IMR-90 (cell line): ENCODE data around the gene SRRM3. TPM values are rescaled to one million over a fixed set of nuclear protein-coding genes. Genes with fewer than 3 reads are reported as not detected.

ENCODE experiments used
- ATAC-seq: fragments of 200-7000 bp; cut with Tn5 transposase; 2 replicates; pipeline ENCODE4 v1.9.1; 2020; ENCODE audit warnings: low read depth, mild to moderate bottlenecking, moderate library complexity
- BruUV-seq: library from RNA; stranded (reverse); fragments of 400-500 nt; replicated peaks from 2 replicates; lab custom pipeline; 2021; lab: Mats Ljungman, UMichigan
- CTCF ChIA-PET: fragments of 300-600 bp; formaldehyde crosslinking; extraction: SDS; loops from one replicate; lab custom pipeline; 2021; ENCODE audit warnings: antibody characterized with exemption; lab: Yijun Ruan, JAX
- POLR2A ChIA-PET: fragments of 300-600 bp; sonication (Branson Sonifier 250); formaldehyde crosslinking; loops from one replicate; lab custom pipeline; 2022; ENCODE audit warnings: antibody characterized with exemption; ENCODE audit not compliant: unreplicated experiment; lab: Charles Lee
- DNase-seq: peaks from one replicate; pipeline ENCODE4 v3.0.0; 2013
- H2AFZ ChIP-seq: replicated peaks from 2 replicates; pipeline ENCODE3; 2013; ENCODE audit warnings: low read length, mild to moderate bottlenecking; ENCODE audit not compliant: poor library complexity
- H2AK5ac ChIP-seq: 2 replicates; pipeline ENCODE4 v1.6.1; 2013; ENCODE audit warnings: low read depth, low read length, inconsistent platforms
- H2AK9ac ChIP-seq: replicated peaks from 2 replicates; pipeline ENCODE3; 2013; ENCODE audit warnings: mild to moderate bottlenecking, low read depth, low read length, moderate library complexity; ENCODE audit not compliant: poor library complexity
- H2BK120ac ChIP-seq: 2 replicates; pipeline ENCODE4 v1.6.1; 2013; ENCODE audit warnings: low read depth, low read length, inconsistent platforms
- H2BK15ac ChIP-seq: 3 replicates; pipeline ENCODE4 v1.6.1; 2013; ENCODE audit warnings: low read depth, low read length, inconsistent platforms
- H2BK20ac ChIP-seq: 2 replicates; pipeline ENCODE4 v1.6.1; 2013; ENCODE audit warnings: low read depth, mild to moderate bottlenecking, inconsistent platforms, low read length, moderate library complexity
- H2BK5ac ChIP-seq: 2 replicates; pipeline ENCODE4 v1.6.1; 2013; ENCODE audit warnings: mild to moderate bottlenecking, low read depth, low read length, inconsistent platforms; ENCODE audit not compliant: poor library complexity, severe bottlenecking
- H3K14ac ChIP-seq: replicated peaks from 2 replicates; pipeline ENCODE4 v1.6.1; 2013; ENCODE audit warnings: low read depth, low read length, inconsistent platforms
- H3K18ac ChIP-seq: 2 replicates; pipeline ENCODE4 v1.6.1; 2013; ENCODE audit warnings: low read depth, low read length, control low read depth
- H3K23ac ChIP-seq: 2 replicates; pipeline ENCODE4 v1.6.1; 2013; ENCODE audit warnings: low read depth, low read length, inconsistent platforms
- H3K27ac ChIP-seq: 2 replicates; pipeline ENCODE4 v1.5.1; 2013; ENCODE audit warnings: mild to moderate bottlenecking, control low read depth, low read length; ENCODE audit not compliant: insufficient read depth
- H3K27me3 ChIP-seq: 2 replicates; pipeline ENCODE4 v1.6.1; 2013; ENCODE audit warnings: low read length; ENCODE audit not compliant: control insufficient read depth, insufficient read depth
- H3K36me3 ChIP-seq: 2 replicates; pipeline ENCODE4 v1.6.1; 2013; ENCODE audit warnings: low read length, mixed read lengths; ENCODE audit not compliant: control insufficient read depth, insufficient read depth
- H3K4ac ChIP-seq: 2 replicates; pipeline ENCODE4 v1.6.1; 2013; ENCODE audit warnings: low read depth, low read length, inconsistent platforms
- H3K4me1 ChIP-seq: 2 replicates; pipeline ENCODE4 v1.6.1; 2013; ENCODE audit warnings: low read length, mixed read lengths; ENCODE audit not compliant: control insufficient read depth, insufficient read depth
- H3K4me2 ChIP-seq: 2 replicates; pipeline ENCODE4 v1.6.1; 2013; ENCODE audit warnings: low read depth, mild to moderate bottlenecking, control low read depth, low read length, moderate library complexity
- H3K4me3 ChIP-seq: 2 replicates; pipeline ENCODE4 v1.5.1; 2013; ENCODE audit warnings: low read depth, mild to moderate bottlenecking, control low read depth, low read length, moderate library complexity; ENCODE audit not compliant: insufficient read depth
- H3K56ac ChIP-seq: 2 replicates; pipeline ENCODE4 v1.6.1; 2013; ENCODE audit warnings: low read length, inconsistent platforms; ENCODE audit not compliant: insufficient read depth; ENCODE audit errors: extremely low read depth
- H3K79me1 ChIP-seq, 2 experiments: 2 replicates each; pipeline ENCODE4 v1.6.1; 2013; ENCODE audit warnings: low read length in 2 of 2, inconsistent platforms in 1 of 2, low read depth in 1 of 2
- H3K9ac ChIP-seq: 2 replicates; pipeline ENCODE4 v1.6.1; 2013; ENCODE audit warnings: low read depth, low read length, control low read depth
- H3K9me1 ChIP-seq: 2 replicates; pipeline ENCODE4 v1.6.1; 2013; ENCODE audit warnings: low read length, inconsistent platforms; ENCODE audit not compliant: insufficient read depth
- H3K9me3 ChIP-seq: 2 replicates; pipeline ENCODE4 v1.6.1; 2013; ENCODE audit warnings: low read length; ENCODE audit not compliant: control insufficient read depth, insufficient read depth
- H4K20me1 ChIP-seq: 2 replicates; pipeline ENCODE4 v1.6.1; 2013; ENCODE audit warnings: low read length, inconsistent platforms; ENCODE audit not compliant: insufficient read depth
- H4K5ac ChIP-seq: 2 replicates; pipeline ENCODE4 v1.6.1; 2013; ENCODE audit warnings: mild to moderate bottlenecking, low read depth, low read length, control low read depth
- H4K8ac ChIP-seq, 2 experiments: 2 replicates each; pipeline ENCODE4 v1.6.1; 2013; ENCODE audit warnings: low read depth in 2 of 2, low read length in 2 of 2, control low read depth in 1 of 2, inconsistent platforms in 1 of 2
- H4K91ac ChIP-seq: 2 replicates; pipeline ENCODE4 v1.6.1; 2013; ENCODE audit warnings: low read depth, low read length, inconsistent platforms; ENCODE audit not compliant: insufficient read depth
- BHLHE40 ChIP-seq: fragments of 150-350 bp; IDR thresholded peaks from 2 replicates; pipeline ENCODE4 v1.6.1; 2016; ENCODE audit warnings: mild to moderate bottlenecking, low read depth, low read length
- CEBPB ChIP-seq: IDR thresholded peaks from 2 replicates; pipeline ENCODE4 v1.6.1; 2012; ENCODE audit warnings: low read depth, low read length, improper control_type of control experiment
- CHD1 ChIP-seq: IDR thresholded peaks from 2 replicates; pipeline ENCODE4 v1.6.1; 2012; ENCODE audit warnings: low read depth, low read length, improper control_type of control experiment
- CTCF ChIP-seq: conservative IDR thresholded peaks from 2 replicates; pipeline ENCODE4 v1.5.1; 2012; ENCODE audit warnings: mild to moderate bottlenecking, low read depth, low read length, improper control_type of control experiment
- ELK1 ChIP-seq: fragments of 150-350 bp; IDR thresholded peaks from 2 replicates; pipeline ENCODE4 v1.6.1; 2016; ENCODE audit warnings: low read depth, mild to moderate bottlenecking, low read length, moderate library complexity, borderline replicate concordance
- FOS ChIP-seq: fragments of 150-350 bp; IDR thresholded peaks from 2 replicates; pipeline ENCODE4 v1.6.1; 2016; ENCODE audit warnings: low read depth, low read length
- MAFK ChIP-seq: IDR thresholded peaks from 2 replicates; pipeline ENCODE4 v1.6.1; 2012; ENCODE audit warnings: low read depth, low read length, improper control_type of control experiment
- MAZ ChIP-seq: IDR thresholded peaks from 2 replicates; pipeline ENCODE4 v1.6.1; 2012; ENCODE audit warnings: low read depth, mild to moderate bottlenecking, low read length, improper control_type of control experiment, moderate library complexity, borderline replicate concordance
- MXI1 ChIP-seq: IDR thresholded peaks from 2 replicates; pipeline ENCODE4 v1.6.1; 2012; ENCODE audit warnings: low read depth, mild to moderate bottlenecking, low read length, moderate library complexity, borderline replicate concordance
- NFE2L2 ChIP-seq: fragments of 150-350 bp; IDR thresholded peaks from 2 replicates; pipeline ENCODE4 v1.6.1; 2016; ENCODE audit warnings: low read depth, mild to moderate bottlenecking, low read length
- POLR2A ChIP-seq: IDR thresholded peaks from 2 replicates; pipeline ENCODE4 v1.6.1; 2012; ENCODE audit warnings: mild to moderate bottlenecking, low read depth, low read length
- RAD21 ChIP-seq: IDR thresholded peaks from 2 replicates; pipeline ENCODE4 v1.6.1; 2012; ENCODE audit warnings: low read length, improper control_type of control experiment
- RCOR1 ChIP-seq: IDR thresholded peaks from 2 replicates; pipeline ENCODE4 v1.6.1; 2012; ENCODE audit warnings: mild to moderate bottlenecking, low read length, improper control_type of control experiment; ENCODE audit not compliant: insufficient replicate concordance
- RFX5 ChIP-seq: IDR thresholded peaks from 2 replicates; pipeline ENCODE4 v1.8.0; 2012; ENCODE audit warnings: low read depth, mild to moderate bottlenecking, low read length, moderate library complexity
- SMC3 ChIP-seq: fragments of 150-350 bp; IDR thresholded peaks from 2 replicates; pipeline ENCODE4 v1.6.1; 2016; ENCODE audit warnings: low read depth, mild to moderate bottlenecking, antibody characterized with exemption, low read length, moderate library complexity
- USF2 ChIP-seq: fragments of 150-350 bp; IDR thresholded peaks from 2 replicates; pipeline ENCODE4 v1.6.1; 2017; ENCODE audit warnings: mild to moderate bottlenecking, antibody characterized with exemption, low read length, low read depth
- WGBS, 2 experiments: methylation state at CpG; one replicate each; pipeline versions ENCODE4 v1.1.5 to v1.1.7; 2013; ENCODE audit warnings: missing lambda C conversion rate in 2 of 2; ENCODE audit not compliant: insufficient read length in 1 of 2; ENCODE audit errors: extremely low coverage in 2 of 2; 5-methylcytosine and 5-hydroxymethylcytosine counted together
- dilution Hi-C: fragments of 300-500 bp; cut with HindIII; formaldehyde crosslinking; loops from one replicate; pipeline ENCODE4 v1.14.3; 2018; ENCODE audit warnings: low sequenced_read_pairs; ENCODE audit not compliant: unreplicated experiment
- in situ Hi-C: fragments of 300-500 bp; cut with MboI; formaldehyde crosslinking; loops from 3 replicates; pipeline ENCODE4 v1.14.3; 2019; ENCODE audit warnings: low sequenced_read_pairs, inconsistent platforms, mixed read lengths
- intact Hi-C: fragments of 100-400 bp; cut with micrococcal nuclease; formaldehyde crosslinking; loops from 2 replicates; pipeline ENCODE4 v1.10.0; 2022
- polyA plus RNA-seq, 3 experiments: library from polyadenylated mRNA; depleted of rRNA; stranded (reverse); fragments of >200 nt; gene quantifications; 2 replicates each; pipeline ENCODE4 v1.2.3, GENCODE V29; 2012; ENCODE audit warnings: low replicate concordance in 1 of 3
- total RNA-seq: library from RNA; depleted of rRNA; stranded (reverse); fragments of >200 nt; gene quantifications from 2 replicates; pipeline ENCODE4 v1.2.3, GENCODE V29; 2012

The SRRM3 gene
- total and polyA plus RNA-seq, 2 of the 4 experiments (the other 2 are of a cell fraction): 0.18 to 2.5 TPM

- Histone ChIP-seq H3K36me3 (no peaks in the 10 kb centered on the region), H3K14ac (no peak overlapping the region), H3K4ac (no peak overlapping the region), H2AFZ (no peak overlapping the region), H4K91ac (no peak overlapping the region), H3K79me1 (no peaks in the 10 kb centered on the region), H3K27me3 (peaks cover 68% of the 10 kb centered on the region), H2BK120ac (no peak overlapping the region), H3K4me3 (no peak overlapping the region), H4K8ac (no peak overlapping the region), H3K9ac (no peak overlapping the region), H4K5ac (no peak overlapping the region), H2BK20ac (no peak overlapping the region), H4K20me1 (no peaks in the 10 kb centered on the region; the same call in 1 of the 2 replicates), H2BK15ac (no peak overlapping the region), H3K18ac (no peak overlapping the region), H2BK5ac (no peak overlapping the region), H2AK5ac (no peak overlapping the region), H3K23ac (no peak overlapping the region), H3K4me2 (no peak overlapping the region), H3K9me1 (no peaks in the 10 kb centered on the region), H3K56ac (no peak overlapping the region), H3K9me3 (no peaks in the 10 kb centered on the region), H3K27ac (no peak overlapping the region), H2AK9ac (no peak overlapping the region), H3K4me1 (no peaks in the 10 kb centered on the region)
- 0% methylated on average over 2 of the region's 5 CpGs; no CpG with 5 or more reads in 1 of the 2 experiments for WGBS, 2 experiments
- ATAC-seq (no peak; the same call in 1 of the 2 replicates), DNase-seq (no peak)
- CTCF ChIA-PET: interaction anchor here (0.6 to 1.6 kb wide), 3 partner anchors 8 to 44 kb away, joined by 3 to 7 read pairs (median 5); no protein-coding TSS in a partner anchor
- POLR2A ChIA-PET: interaction anchor here (0.5 kb wide), 1 partner anchor 10 kb away, joined by 4 read pairs; no protein-coding TSS in a partner anchor
- in situ Hi-C loops (no loop called here), dilution Hi-C loops (no loop called here), intact Hi-C loops (loop anchor here (2.0 kb wide), 1 partner anchor 53 kb away; no protein-coding TSS in a partner anchor)
- BruUV-seq: no TSS peak
- no peak for TF ChIP-seq RFX5
- TF ChIP-seq NFE2L2: no peak
- TF ChIP-seq CEBPB: no peak
- no peak for TF ChIP-seq USF2
- no peak for TF ChIP-seq FOS
- TF ChIP-seq RAD21: no peak
- TF ChIP-seq ELK1: no peak
- TF ChIP-seq POLR2A: no peak
- no peak for TF ChIP-seq MAZ
- no peak for TF ChIP-seq MAFK
- TF ChIP-seq MXI1: no peak
- no peak for TF ChIP-seq CTCF
- no peak for TF ChIP-seq BHLHE40
- TF ChIP-seq CHD1: no peak
- TF ChIP-seq SMC3: no peak
- TF ChIP-seq RCOR1: no peak
Measured at GRCh38 chr7:76269895-76270294, 68.2 kb downstream of the SRRM3 start.
